Measurements from ENCODE around the gene NRF1. TPM values are rescaled to one million over a fixed set of nuclear protein-coding genes. Genes with fewer than 3 reads are reported as not detected.

Gene NRF1
- total and polyA plus RNA-seq, 10 of the 15 experiments (the other 5 are each of a cell fraction or from before 2014, with no cell fraction given): 3.5 to 23.1 (median 13.5) TPM

GRCh38 chr7:129785685-129786514 is 174.4 kb downstream of the NRF1 start:
- Histone ChIP-seq H3K9ac (ENCODE audit: control insufficient read depth, insufficient read depth, low read length) (no peak overlapping the region), H3K4me2 (ENCODE audit: control insufficient read depth, insufficient read depth) (peak overlapping the region; percentile 79), H3K9me3 (replicated peaks; ENCODE audit: control insufficient read depth, insufficient read depth, low read length) (no peaks in the 10 kb centered on the region; the same call in 2 of the 3 replicates), H4K20me1 (ENCODE audit: control insufficient read depth, insufficient read depth) (no peaks in the 10 kb centered on the region), H3K36me3 (ENCODE audit: control insufficient read depth in 2 of 2, insufficient read depth in 2 of 2, low read length in 1 of 2) (no peaks in the 10 kb centered on the region), H3K4me1 (ENCODE audit: control insufficient read depth, insufficient read depth, low read length) (peaks cover 20% of the 10 kb centered on the region), H3K79me2 (ENCODE audit: control insufficient read depth, insufficient read depth, low read length) (no peaks in the 10 kb centered on the region), H3K27ac (ENCODE audit: control insufficient read depth, insufficient read depth) (no peak overlapping the region), H2AFZ (ENCODE audit: control insufficient read depth, low read depth, low read length) (no peak overlapping the region), H3K27me3 (replicated peaks in 1 of 2; ENCODE audit: control insufficient read depth in 2 of 2, insufficient read depth in 2 of 2, low read length in 1 of 2) (peaks cover 24 to 28% of the 10 kb centered on the region in 2 experiments), H3K4me3 (0 out of 2 replicates have a peak overlapping the region, but pooled peaks have one; percentile 55)
- ChIA-PET RAD21 (ENCODE audit: unreplicated experiment) (no interaction called here), CTCF (no interaction called here), POLR2A (interaction anchor here (0.6 to 1.2 kb wide), 2 partner anchors 9 to 83 kb away, joined by 3 to 4 read pairs; no protein-coding TSS in a partner anchor), SMC1A (ENCODE audit: uncharacterized antibody, unreplicated experiment) (interaction anchor here (0.9 kb wide), 1 partner anchor 65 kb away, joined by 3 read pairs; no protein-coding TSS in a partner anchor)
- FAIRE-seq (no peak), DNase-seq (ENCODE audit: low read depth, low spot score) (no peak), ATAC-seq (peak; percentile 38)
- no TSS peak for BruUV-seq (replicated peaks)
- intact Hi-C loops (cut with micrococcal nuclease; ENCODE audit: unreplicated experiment): no loop called here
- in situ Hi-C loops (cut with MboI): no loop called here
- 10% methylated on average over 39 of the region's 44 CpGs for WGBS (ENCODE audit: insufficient coverage, insufficient replicate concordance, low lambda C conversion rate, missing lambda C conversion rate)
- TF ChIP-seq CHD1 (IDR thresholded peaks at IDR 0.05; ENCODE audit: low read depth, low read length) (no peak), ZNF384 (IDR thresholded peaks at IDR 0.05; ENCODE audit: borderline replicate concordance, low read depth, low read length) (no peak), GABPA (IDR thresholded peaks at IDR 0.05; ENCODE audit: low read depth) (no peak), TAF1 (IDR thresholded peaks at IDR 0.05; ENCODE audit: borderline replicate concordance, low read depth, low read length) (no peak), NFYB (IDR thresholded peaks at IDR 0.05; ENCODE audit: insufficient read depth, low read depth, low read length) (no peak), JUNB (IDR thresholded peaks at IDR 0.05) (no peak), LARP7 (IDR thresholded peaks at IDR 0.05) (no peak), BACH1 (IDR thresholded peaks at IDR 0.05; ENCODE audit: borderline replicate concordance) (no peak), NR2C1 (IDR thresholded peaks at IDR 0.05) (no peak), NRF1 (conservative IDR thresholded peaks at IDR 0.05; ENCODE audit: low read depth, low read length) (no peak), SKIL (IDR thresholded peaks at IDR 0.05; ENCODE audit: low read depth, poor library complexity, severe bottlenecking) (no peak), EED (IDR thresholded peaks at IDR 0.05; ENCODE audit: low read depth) (no peak), ZNF622 (IDR thresholded peaks at IDR 0.05) (no peak)
- TF ChIP-seq, protein P1, sequence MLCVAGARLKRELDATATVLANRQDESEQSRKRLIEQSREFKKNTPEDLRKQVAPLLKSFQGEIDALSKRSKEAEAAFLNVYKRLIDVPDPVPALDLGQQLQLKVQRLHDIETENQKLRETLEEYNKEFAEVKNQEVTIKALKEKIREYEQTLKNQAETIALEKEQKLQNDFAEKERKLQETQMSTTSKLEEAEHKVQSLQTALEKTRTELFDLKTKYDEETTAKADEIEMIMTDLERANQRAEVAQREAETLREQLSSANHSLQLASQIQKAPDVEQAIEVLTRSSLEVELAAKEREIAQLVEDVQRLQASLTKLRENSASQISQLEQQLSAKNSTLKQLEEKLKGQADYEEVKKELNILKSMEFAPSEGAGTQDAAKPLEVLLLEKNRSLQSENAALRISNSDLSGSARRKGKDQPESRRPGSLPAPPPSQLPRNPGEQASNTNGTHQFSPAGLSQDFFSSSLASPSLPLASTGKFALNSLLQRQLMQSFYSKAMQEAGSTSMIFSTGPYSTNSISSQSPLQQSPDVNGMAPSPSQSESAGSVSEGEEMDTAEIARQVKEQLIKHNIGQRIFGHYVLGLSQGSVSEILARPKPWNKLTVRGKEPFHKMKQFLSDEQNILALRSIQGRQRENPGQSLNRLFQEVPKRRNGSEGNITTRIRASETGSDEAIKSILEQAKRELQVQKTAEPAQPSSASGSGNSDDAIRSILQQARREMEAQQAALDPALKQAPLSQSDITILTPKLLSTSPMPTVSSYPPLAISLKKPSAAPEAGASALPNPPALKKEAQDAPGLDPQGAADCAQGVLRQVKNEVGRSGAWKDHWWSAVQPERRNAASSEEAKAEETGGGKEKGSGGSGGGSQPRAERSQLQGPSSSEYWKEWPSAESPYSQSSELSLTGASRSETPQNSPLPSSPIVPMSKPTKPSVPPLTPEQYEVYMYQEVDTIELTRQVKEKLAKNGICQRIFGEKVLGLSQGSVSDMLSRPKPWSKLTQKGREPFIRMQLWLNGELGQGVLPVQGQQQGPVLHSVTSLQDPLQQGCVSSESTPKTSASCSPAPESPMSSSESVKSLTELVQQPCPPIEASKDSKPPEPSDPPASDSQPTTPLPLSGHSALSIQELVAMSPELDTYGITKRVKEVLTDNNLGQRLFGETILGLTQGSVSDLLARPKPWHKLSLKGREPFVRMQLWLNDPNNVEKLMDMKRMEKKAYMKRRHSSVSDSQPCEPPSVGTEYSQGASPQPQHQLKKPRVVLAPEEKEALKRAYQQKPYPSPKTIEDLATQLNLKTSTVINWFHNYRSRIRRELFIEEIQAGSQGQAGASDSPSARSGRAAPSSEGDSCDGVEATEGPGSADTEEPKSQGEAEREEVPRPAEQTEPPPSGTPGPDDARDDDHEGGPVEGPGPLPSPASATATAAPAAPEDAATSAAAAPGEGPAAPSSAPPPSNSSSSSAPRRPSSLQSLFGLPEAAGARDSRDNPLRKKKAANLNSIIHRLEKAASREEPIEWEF (IDR thresholded peaks at IDR 0.05; ENCODE audit: insufficient replicate concordance, low read depth, low read length): no peak
- TF ChIP-seq, protein P2, sequence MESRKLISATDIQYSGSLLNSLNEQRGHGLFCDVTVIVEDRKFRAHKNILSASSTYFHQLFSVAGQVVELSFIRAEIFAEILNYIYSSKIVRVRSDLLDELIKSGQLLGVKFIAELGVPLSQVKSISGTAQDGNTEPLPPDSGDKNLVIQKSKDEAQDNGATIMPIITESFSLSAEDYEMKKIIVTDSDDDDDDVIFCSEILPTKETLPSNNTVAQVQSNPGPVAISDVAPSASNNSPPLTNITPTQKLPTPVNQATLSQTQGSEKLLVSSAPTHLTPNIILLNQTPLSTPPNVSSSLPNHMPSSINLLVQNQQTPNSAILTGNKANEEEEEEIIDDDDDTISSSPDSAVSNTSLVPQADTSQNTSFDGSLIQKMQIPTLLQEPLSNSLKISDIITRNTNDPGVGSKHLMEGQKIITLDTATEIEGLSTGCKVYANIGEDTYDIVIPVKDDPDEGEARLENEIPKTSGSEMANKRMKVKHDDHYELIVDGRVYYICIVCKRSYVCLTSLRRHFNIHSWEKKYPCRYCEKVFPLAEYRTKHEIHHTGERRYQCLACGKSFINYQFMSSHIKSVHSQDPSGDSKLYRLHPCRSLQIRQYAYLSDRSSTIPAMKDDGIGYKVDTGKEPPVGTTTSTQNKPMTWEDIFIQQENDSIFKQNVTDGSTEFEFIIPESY (IDR thresholded peaks at IDR 0.05): no peak
